ENCODE results near the gene CCDC197. TPM values are rescaled to one million over a fixed set of nuclear protein-coding genes. Genes with fewer than 3 reads are reported as not detected.

Gene CCDC197
- polyA plus RNA-seq, 1 experiment: not detected

- Histone ChIP-seq H3K27ac (ENCODE audit: low read depth, low read length) (no peak overlapping the region), H3K27me3 (ENCODE audit: control insufficient read depth, insufficient read depth, low read length) (no peaks in the 10 kb centered on the region), H3K4me3 (ENCODE audit: low read depth, low read length) (no peak overlapping the region), H3K9me3 (ENCODE audit: control insufficient read depth, insufficient read depth, low read length) (no peaks in the 10 kb centered on the region)
- no peak for TF ChIP-seq CTCF (IDR thresholded peaks at IDR 0.05; ENCODE audit: low read depth, low read length)
- POLR2A ChIA-PET: no interaction called here
- CTCF ChIA-PET: interaction anchor here (1.5 to 5.3 kb wide), 5 partner anchors 9 to 109 kb away, joined by 6 to 39 read pairs (median 15); partner anchors contain the start of gene IFI27L2
- no peak for DNase-seq (ENCODE audit: low read depth, low spot score)
Observed at GRCh38 chr14:94027566-94028449, 30.7 kb downstream of the CCDC197 start.

- H3K27me3 ChIP-seq (ENCODE audit: control insufficient read depth, insufficient read depth, low read length): no peaks in the 10 kb centered on the region
- DNase-seq (ENCODE audit: low read depth, low spot score): no peak
- no peak overlapping the region for H3K27ac ChIP-seq (ENCODE audit: low read depth, low read length)
- CTCF ChIA-PET: interaction anchor here (1.5 to 5.3 kb wide), 3 partner anchors 88 to 108 kb away, joined by 6 to 22 read pairs (median 6); partner anchors contain the start of gene IFI27L2
- H3K9me3 ChIP-seq (ENCODE audit: control insufficient read depth, insufficient read depth, low read length): no peaks in the 10 kb centered on the region
- POLR2A ChIA-PET: no interaction called here
- H3K4me3 ChIP-seq (ENCODE audit: low read depth, low read length): no peak overlapping the region
- TF ChIP-seq CTCF (IDR thresholded peaks at IDR 0.05; ENCODE audit: low read depth, low read length): no peak
Observed at GRCh38 chr14:94028450-94028826, 31.3 kb downstream of the CCDC197 start.

GRCh38 chr14:94029265-94029664, 32.2 kb downstream of the CCDC197 start:
- Histone ChIP-seq H3K9me3 (ENCODE audit: control insufficient read depth, insufficient read depth, low read length) (no peaks in the 10 kb centered on the region), H3K4me3 (ENCODE audit: low read depth, low read length) (no peak overlapping the region), H3K27ac (ENCODE audit: low read depth, low read length) (no peak overlapping the region), H3K27me3 (ENCODE audit: control insufficient read depth, insufficient read depth, low read length) (no peaks in the 10 kb centered on the region)
- ChIA-PET CTCF (interaction anchor here (1.5 to 5.3 kb wide), 4 partner anchors 89 to 107 kb away, joined by 5 to 22 read pairs (median 6); partner anchors contain the start of gene IFI27L2), POLR2A (no interaction called here)
- no peak for DNase-seq (ENCODE audit: low read depth, low spot score)
- TF ChIP-seq CTCF (IDR thresholded peaks at IDR 0.05; ENCODE audit: low read depth, low read length): no peak

GRCh38 chr14:94029671-94030203, 32.6 kb downstream of the CCDC197 start:
- TF ChIP-seq CTCF (IDR thresholded peaks at IDR 0.05; ENCODE audit: low read depth, low read length): no peak
- H3K4me3 ChIP-seq (ENCODE audit: low read depth, low read length): no peak overlapping the region
- ChIA-PET CTCF (interaction anchor here (1.5 to 5.3 kb wide), 4 partner anchors 90 to 107 kb away, joined by 5 to 22 read pairs (median 6); partner anchors contain the start of gene IFI27L2), POLR2A (no interaction called here)
- H3K27ac ChIP-seq (ENCODE audit: low read depth, low read length): no peak overlapping the region
- H3K27me3 ChIP-seq (ENCODE audit: control insufficient read depth, insufficient read depth, low read length): no peaks in the 10 kb centered on the region
- H3K9me3 ChIP-seq (ENCODE audit: control insufficient read depth, insufficient read depth, low read length): no peaks in the 10 kb centered on the region
- no peak for DNase-seq (ENCODE audit: low read depth, low spot score)

- H3K27ac ChIP-seq (ENCODE audit: low read depth, low read length): no peak overlapping the region
- TF ChIP-seq CTCF (IDR thresholded peaks at IDR 0.05; ENCODE audit: low read depth, low read length): no peak
- no peaks in the 10 kb centered on the region for H3K27me3 ChIP-seq (ENCODE audit: control insufficient read depth, insufficient read depth, low read length)
- no peaks in the 10 kb centered on the region for H3K9me3 ChIP-seq (ENCODE audit: control insufficient read depth, insufficient read depth, low read length)
- DNase-seq (ENCODE audit: low read depth, low spot score): no peak
- H3K4me3 ChIP-seq (ENCODE audit: low read depth, low read length): no peak overlapping the region
- ChIA-PET POLR2A (no interaction called here), CTCF (interaction anchor here (1.5 kb wide), 1 partner anchor 102 kb away, joined by 5 read pairs; no protein-coding TSS in a partner anchor)
Observed at GRCh38 chr14:94030571-94030970, 33.5 kb downstream of the CCDC197 start.
